C4-2B (cell line): ENCODE measurements around the gene PAOX.

Experiments used
- CTCF ChIP-seq: fragments of 450-650 bp; conservative IDR thresholded peaks from 2 replicates; pipeline ENCODE4 v1.5.1; 2017; ENCODE audit warnings: mild to moderate bottlenecking
- ZFX ChIP-seq: fragments of 450-650 bp; IDR thresholded peaks from 2 replicates; pipeline ENCODE4 v1.6.1; 2017

GRCh38 chr10:133396035-133396624, 17.1 kb downstream of the PAOX start:
- no peak for TF ChIP-seq CTCF
- no peak for TF ChIP-seq ZFX
